NK-92 (cell line): ENCODE data around the gene TSPAN9.

ENCODE experiments used
- DNase-seq: peaks from one replicate; lab custom pipeline; 2025; ENCODE audit not compliant: unreplicated experiment; lab: John Stamatoyannopoulos, UW

Gene TSPAN9

GRCh38 chr12:3158851-3159465, 81.8 kb downstream of the TSPAN9 start:
- no peak for DNase-seq

DNA sequence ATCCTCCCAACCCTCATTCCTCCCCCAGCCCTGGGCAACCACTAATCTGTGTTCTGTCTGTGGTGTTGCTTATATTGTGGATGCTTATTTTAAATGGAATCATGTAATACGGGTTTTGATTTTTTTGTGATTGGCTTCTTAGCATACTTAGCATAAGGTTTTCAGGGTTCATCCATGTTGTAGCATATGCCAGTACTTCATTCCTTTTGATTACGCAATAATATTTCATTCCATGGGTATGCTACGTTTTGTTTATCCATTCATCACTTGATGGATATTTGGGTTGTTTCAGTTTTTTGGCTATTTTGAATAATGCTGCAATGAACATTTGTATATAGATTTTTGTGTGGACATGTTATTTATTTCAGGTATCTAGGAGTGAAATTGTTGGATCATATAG, 82.9 kb downstream of the TSPAN9 start:
- no peak for DNase-seq

DNA sequence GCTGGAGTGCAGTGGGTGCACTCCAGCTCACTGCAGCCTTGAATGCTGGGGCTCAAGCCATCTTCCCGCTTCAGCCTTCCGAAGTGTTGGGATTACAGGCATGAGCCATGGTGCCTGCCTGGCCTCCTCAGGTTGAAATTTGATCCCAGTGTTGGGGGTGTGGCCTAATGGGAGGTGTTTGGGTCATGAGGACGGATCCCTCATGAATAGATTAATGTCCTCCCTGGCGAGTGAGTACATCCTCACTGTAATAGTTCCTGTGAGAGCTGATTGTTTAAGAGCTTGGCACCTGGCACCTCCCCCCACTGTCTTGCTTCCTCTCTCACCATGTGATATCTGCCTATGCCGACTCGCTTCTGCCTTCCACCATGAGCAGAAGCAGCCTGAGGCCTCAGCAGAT, 84.7 kb downstream of the TSPAN9 start:
- no peak for DNase-seq

DNA sequence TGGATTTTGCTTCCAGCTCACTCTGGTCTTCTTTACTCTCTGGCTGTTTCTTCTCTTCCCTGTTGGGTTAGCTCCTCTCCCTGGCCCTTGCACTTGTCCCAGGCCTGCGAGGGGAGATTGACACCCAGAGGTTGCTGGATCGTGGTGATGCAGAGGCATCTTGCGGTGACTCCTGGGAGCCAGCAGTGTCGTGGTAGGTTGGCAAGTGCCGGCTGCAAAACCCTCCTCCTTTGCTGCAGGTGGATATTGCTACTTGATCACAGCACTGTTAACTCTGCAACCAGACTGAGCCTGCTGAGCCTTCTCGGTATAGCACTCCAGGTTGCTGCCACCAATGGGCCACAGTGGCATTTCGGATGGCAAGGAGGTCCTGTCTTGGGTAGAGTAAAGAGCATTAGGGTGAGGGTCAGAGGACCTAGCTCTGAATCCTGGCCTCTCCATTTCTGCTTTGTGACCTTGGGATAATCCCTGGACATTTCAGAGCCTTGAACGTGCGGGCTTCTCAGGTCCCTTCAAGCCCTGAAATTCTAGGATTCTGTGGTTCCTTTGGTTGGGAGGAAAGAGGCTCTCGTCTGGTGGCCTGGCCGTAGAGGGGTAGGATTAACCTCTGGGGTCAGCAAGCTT, 87.4 kb downstream of the TSPAN9 start:
- no peak for DNase-seq

DNA sequence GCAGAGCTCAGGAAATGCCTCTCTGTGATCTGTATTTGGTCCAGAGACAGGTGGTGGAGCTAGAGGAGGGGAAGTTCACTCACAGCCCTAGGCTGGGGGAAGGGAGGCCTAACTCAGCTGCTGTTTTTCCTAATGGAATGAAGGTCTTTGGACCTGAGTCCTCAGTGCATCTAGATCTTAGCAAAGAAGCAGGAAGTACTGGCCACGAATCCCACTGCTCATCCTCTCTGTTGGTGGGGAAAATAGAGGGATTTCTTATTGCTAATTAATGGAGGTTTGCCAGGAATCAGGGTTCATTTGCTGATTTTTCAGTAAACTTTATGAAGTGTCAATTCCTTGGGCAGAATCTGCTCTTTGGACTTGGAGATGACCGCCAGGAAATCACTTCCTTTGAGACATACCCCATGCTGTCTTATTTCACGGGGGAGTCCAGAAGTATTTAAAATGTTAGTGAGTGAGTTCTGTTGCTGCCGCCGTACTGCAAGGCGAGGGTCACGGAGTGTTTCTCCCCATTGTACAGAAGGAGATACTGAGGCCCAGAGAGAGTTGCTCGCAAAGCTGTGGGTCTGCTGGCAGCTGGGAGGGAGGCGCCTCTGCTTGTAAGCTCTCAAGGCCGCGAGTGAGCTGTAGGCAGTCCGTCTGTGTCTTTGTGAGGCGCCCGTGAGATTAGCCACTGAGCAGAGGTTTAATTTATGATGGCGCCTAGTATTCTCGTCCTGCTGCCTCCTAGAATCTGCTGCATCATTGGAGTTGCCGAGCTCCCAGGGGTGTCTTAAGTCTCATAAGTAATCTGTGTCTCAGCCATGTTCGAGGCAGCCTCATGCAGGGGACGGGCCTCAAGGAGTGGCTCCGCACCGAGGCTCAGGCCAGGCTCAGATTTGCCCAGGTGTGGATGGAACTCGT, 88.2 kb downstream of the TSPAN9 start:
- no peak for DNase-seq

DNA sequence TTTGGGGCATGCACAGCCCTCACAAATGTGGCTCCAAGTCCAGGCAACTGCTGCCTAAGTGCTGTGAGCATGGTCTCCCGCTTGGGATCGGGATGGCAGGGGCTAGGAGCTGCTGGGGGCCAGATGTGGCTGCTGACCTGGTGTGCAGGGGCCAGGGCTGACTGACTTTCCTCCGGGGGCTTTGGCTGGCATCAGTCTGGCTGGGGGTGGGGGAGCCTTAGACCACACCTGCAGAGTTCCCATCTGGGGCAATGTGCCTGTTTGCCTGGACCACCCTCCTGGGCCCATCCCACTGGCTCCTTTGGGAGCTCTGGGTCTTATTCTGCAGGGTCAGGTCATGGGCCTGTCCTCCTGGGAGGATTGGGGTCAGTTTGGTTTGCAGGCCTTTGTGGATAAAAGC, 90.5 kb downstream of the TSPAN9 start:
- no peak for DNase-seq

GRCh38 chr12:3168223-3169221, 91.3 kb downstream of the TSPAN9 start:
- DNase-seq, result no peak

- no peak for DNase-seq
Measured at GRCh38 chr12:3170423-3171194, 93.4 kb downstream of the TSPAN9 start.

DNA sequence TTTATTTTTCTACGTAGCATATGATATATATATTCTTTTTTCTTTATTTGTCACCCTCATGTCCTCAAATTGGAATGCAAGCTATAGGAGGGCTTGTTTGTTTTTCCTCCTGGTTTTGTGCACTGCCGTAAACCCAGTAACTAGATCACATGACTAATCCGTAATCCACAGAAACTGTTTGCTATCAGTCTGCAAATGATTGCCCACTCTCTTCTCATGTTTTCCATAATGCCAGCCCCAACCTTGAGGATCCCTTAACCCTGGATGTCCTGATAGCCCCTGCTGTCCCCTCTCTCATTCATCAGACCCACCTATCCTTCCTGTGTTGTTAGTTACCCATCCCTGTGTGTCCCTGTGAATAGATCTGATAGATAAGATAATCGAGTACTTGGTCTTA, 94.0 kb downstream of the TSPAN9 start:
- DNase-seq, result no peak

DNA sequence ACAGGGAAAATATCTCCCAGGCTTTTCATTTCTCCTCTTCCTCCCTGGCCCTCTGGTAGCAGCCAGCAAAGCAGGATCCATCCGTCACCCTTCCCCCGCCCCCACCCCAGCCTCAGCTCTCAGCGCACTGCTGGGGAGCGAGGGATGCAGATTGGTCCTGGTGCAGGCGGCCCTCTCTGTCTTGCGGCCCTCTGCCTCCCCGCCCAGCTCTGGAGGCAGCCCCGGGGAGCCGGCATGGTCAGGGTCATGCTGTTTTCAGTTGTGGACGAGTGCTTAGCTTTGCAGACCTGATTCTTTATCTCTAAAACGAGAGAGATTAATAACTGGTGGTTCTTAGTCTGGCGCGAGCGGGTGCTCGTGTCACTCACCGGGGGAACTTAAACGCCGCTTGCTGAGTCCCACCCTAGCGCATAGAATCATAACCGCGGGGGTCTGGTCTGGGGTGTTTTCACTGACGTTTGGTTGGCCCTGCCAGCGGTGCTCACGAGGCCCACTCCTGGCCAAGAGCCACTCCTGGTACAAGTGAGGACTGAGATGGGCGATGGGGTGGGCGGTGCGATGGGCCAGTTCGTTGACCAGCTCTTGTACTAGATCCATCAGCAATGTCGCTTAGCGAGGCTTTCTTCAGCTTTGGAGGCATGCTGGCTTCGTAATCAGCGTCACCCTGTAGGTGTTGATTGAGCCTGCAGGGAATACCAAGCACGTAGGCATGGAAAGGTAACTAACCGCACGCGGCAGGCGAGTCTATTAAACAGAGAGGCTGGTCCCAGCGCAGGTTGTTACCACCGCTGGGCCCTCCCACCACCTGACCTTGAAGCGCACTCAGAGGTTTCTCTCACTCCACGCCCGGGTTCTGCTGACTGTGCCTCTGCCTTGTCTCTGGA, 95.2 kb downstream of the TSPAN9 start:
- no peak for DNase-seq

- DNase-seq, result no peak
Measured at GRCh38 chr12:3173008-3173553, 95.9 kb downstream of the TSPAN9 start.

DNA sequence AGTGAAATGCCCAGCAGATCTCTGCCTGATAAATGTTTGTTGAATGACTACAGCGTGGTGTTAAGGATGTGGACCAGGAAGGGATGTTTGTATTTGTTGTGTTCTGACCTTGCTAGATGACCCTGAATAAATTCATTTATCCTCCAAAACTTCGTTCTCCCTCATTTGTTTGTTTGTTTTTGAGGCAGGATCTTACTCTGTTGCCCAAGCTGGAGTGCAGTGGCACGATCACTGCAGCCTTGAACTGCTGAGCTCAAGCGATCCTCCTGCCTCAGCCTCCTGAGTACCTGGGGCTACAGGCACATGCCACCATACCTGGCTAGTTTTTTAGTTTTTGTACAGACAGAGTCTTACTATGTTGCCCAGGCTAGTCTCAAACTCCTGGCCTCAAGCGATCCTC, 96.7 kb downstream of the TSPAN9 start:
- DNase-seq, result no peak

DNA sequence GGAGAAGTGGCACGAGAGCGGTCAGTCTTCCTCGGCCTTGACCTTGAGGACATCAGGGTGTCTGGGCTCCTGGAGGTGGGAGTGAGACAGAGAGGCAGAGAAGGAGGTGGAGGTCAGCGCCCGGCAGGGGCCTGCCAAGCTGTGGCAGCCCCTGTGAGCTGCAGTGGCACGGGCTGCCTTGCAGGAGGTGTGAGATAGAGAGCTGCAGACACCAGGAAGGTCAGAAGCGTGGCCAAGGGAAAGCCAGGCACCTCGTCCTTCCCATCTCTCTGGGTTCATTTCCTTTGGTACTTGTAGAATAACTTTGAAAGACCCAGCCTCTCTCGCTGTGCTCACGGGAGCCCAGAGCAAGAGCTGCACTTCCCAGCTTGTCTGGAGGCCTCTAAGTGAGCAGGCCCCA, 98.1 kb downstream of the TSPAN9 start:
- DNase-seq, result no peak

DNA sequence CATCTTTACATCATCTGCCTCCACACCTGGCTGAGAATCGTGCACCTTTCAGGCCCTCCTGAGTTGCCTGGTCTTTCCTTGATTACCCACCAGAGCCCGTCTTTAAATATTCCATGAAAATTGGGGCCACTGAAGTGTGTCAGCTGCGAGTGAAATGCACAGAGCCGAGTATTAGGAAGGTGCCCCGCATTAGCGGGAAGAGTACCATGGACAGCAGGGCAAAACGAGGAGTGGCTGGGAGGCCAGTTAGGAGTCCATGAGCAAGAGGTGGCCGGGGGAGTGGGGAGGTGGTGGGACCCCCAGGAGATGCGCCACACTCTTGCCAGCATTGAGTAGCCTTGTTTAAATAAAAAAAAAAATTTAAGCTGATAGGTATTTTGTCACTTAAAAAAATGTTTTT, 99.6 kb downstream of the TSPAN9 start:
- no peak for DNase-seq

DNA sequence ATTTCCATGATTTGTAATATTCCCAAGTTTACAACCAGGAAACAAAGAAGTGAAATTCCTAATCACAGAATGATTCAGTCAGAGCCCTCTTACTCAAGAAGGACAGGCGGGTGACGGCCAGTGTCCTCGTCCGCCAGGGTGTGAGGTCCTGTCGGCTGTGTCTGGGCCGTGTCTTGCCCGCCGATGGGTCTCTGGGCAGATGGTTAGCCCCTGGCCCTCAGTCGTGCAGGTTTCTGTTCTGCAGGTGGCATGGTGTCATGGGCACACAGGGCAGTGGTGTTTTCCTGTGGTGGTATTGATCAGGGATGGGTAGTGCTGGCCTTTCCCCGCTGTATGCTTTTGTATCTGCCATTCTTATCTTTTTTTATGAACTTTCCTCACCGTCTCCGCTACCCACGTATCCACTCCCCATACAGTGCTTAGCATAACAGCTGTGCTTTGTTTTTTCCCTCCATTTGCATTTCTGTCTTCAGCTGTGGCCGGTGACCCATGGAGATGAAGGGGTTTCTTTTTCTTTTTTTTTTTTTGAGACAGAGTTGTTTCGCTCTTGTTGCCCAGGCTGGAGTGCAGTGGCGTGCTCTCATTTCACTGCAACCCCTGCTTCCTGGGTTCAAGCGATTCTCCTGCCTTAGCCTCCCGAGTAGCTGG, 100.7 kb downstream of the TSPAN9 start:
- DNase-seq, result no peak

DNA sequence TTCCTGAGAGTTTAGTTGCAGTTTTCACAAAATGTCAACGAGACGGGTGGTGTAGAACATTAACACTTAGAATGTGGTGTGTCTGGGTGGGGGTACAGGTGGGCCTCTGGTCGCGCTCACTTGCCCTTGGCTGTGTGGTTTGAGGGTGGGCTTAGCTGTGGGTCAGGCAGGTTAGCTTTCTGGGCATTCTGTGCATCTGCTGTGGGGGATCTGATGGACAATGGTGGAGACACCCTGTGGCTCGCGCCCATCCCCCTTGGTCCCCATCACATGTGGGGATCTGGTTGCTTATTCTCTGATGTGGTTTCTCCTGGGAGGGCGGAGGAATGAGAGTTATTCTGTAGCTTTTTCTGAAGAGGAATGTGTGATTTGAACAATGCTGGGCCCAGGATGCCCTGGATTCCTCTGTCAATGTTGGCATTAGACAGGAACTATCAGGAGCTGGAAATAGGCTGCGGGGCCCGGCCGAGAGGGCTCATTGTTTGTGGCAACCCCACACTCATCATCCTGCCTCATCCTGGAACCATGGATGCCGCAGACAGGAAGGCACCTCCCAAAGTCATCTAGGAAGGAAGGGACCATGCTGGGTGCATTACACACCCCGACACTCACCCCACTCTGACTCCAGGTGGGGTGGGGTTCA, 101.6 kb downstream of the TSPAN9 start:
- DNase-seq, result no peak

GRCh38 chr12:3179731-3180130, 102.6 kb downstream of the TSPAN9 start:
- no peak for DNase-seq

GRCh38 chr12:3182426-3182825, 105.2 kb downstream of the TSPAN9 start:
- DNase-seq, result no peak
